SK-N-MC (cell line): ENCODE results near the gene PGAP1.

Source experiments
- DNase-seq: peaks from one replicate; pipeline ENCODE4 v3.0.0-alpha.2; 2011; ENCODE audit warnings: low read depth, low spot score
- H3K27ac ChIP-seq: fragments of 200-600 bp; sonication (generic); 2 replicates; pipeline ENCODE4 v1.5.1; 2016; ENCODE audit warnings: mixed run types
- H3K36me3 ChIP-seq: fragments of 200-600 bp; sonication (generic); 2 replicates; pipeline ENCODE4 v1.6.1; 2017; ENCODE audit warnings: antibody characterized with exemption, low read length, mixed read lengths; ENCODE audit not compliant: insufficient read depth
- H3K4me3 ChIP-seq: fragments of 200-600 bp; sonication (generic); 2 replicates; pipeline ENCODE4 v1.5.1; 2016
- H3K9ac ChIP-seq: fragments of 200-600 bp; sonication (generic); 2 replicates; pipeline ENCODE4 v1.8.0; 2017; ENCODE audit warnings: mixed run types, mixed read lengths; ENCODE audit not compliant: insufficient read length
- H3K9me3 ChIP-seq: fragments of 200-600 bp; sonication (generic); 2 replicates; pipeline ENCODE4 v1.6.1; 2017; ENCODE audit warnings: low read depth, mild to moderate bottlenecking, antibody characterized with exemption, low read length, moderate library complexity, mixed read lengths
- EZH2 ChIP-seq: fragments of 200-600 bp; sonication (generic); IDR thresholded peaks from one replicate; pipeline ENCODE4 v1.6.1; 2017; ENCODE audit warnings: antibody characterized with exemption
- FOXP2 ChIP-seq: optimal IDR thresholded peaks from 2 replicates; pipeline ENCODE3; 2011; ENCODE audit warnings: mild to moderate bottlenecking, moderate library complexity; ENCODE audit not compliant: insufficient read depth; ENCODE audit errors: extremely low read length, control extremely low read depth
- POLR2AphosphoS5 ChIP-seq: IDR thresholded peaks from 2 replicates; pipeline ENCODE4 v1.6.1; 2012; ENCODE audit warnings: mild to moderate bottlenecking, low read depth, low read length, borderline replicate concordance

Gene PGAP1

GRCh38 chr2:196957442-196957841, 30.9 kb upstream of the PGAP1 start:
- no peak for TF ChIP-seq POLR2AphosphoS5
- TF ChIP-seq EZH2 = no peak
- no peak for TF ChIP-seq FOXP2
- H3K36me3 ChIP-seq = no peaks in the 10 kb centered on the region
- no peaks in the 10 kb centered on the region for H3K9me3 ChIP-seq
- H3K4me3 ChIP-seq = no peak overlapping the region
- peak overlapping the region; percentile 23; the same call in 1 of the 2 replicates for H3K27ac ChIP-seq
- no peak for DNase-seq
- no peak overlapping the region for H3K9ac ChIP-seq

- no peaks in the 10 kb centered on the region for H3K36me3 ChIP-seq
- TF ChIP-seq FOXP2 = no peak
- no peak for TF ChIP-seq POLR2AphosphoS5
- TF ChIP-seq EZH2 = no peak
- DNase-seq = no peak
- H3K9ac ChIP-seq = no peak overlapping the region
- no peak overlapping the region for H3K27ac ChIP-seq
- no peaks in the 10 kb centered on the region for H3K9me3 ChIP-seq
- no peak overlapping the region for H3K4me3 ChIP-seq
Measured at GRCh38 chr2:196956069-196956468, 29.6 kb upstream of the PGAP1 start.

- no peak for DNase-seq
- H3K4me3 ChIP-seq = no peak overlapping the region
- no peaks in the 10 kb centered on the region for H3K9me3 ChIP-seq
- H3K36me3 ChIP-seq = no peaks in the 10 kb centered on the region
- no peak overlapping the region for H3K9ac ChIP-seq
- TF ChIP-seq FOXP2 (no peak), POLR2AphosphoS5 (no peak), EZH2 (no peak)
- H3K27ac ChIP-seq = no peak overlapping the region
Measured at GRCh38 chr2:196955036-196955435, 28.5 kb upstream of the PGAP1 start.

- no peak overlapping the region for H3K27ac ChIP-seq
- TF ChIP-seq POLR2AphosphoS5 = no peak
- no peak for TF ChIP-seq FOXP2
- TF ChIP-seq EZH2 = no peak
- DNase-seq = no peak
Measured at GRCh38 chr2:196954001-196954400, 27.5 kb upstream of the PGAP1 start.

GRCh38 chr2:196952936-196953335, 26.4 kb upstream of the PGAP1 start:
- no peak overlapping the region for H3K4me3 ChIP-seq
- no peak for TF ChIP-seq POLR2AphosphoS5
- TF ChIP-seq FOXP2 = no peak
- no peak for TF ChIP-seq EZH2
- H3K27ac ChIP-seq = no peak overlapping the region
- H3K36me3 ChIP-seq = no peaks in the 10 kb centered on the region
- DNase-seq = no peak
- H3K9me3 ChIP-seq = no peaks in the 10 kb centered on the region
- no peak overlapping the region for H3K9ac ChIP-seq

More at GRCh38 chr2:196954001-196954400, 27.5 kb upstream of the PGAP1 start:
- Histone ChIP-seq H3K9ac (no peak overlapping the region), H3K36me3 (no peaks in the 10 kb centered on the region), H3K4me3 (no peak overlapping the region), H3K9me3 (no peaks in the 10 kb centered on the region)

GRCh38 chr2:196951973-196952372, 25.5 kb upstream of the PGAP1 start:
- Histone ChIP-seq H3K9ac (peak overlapping the region; percentile 0), H3K36me3 (no peaks in the 10 kb centered on the region), H3K27ac (peak overlapping the region; percentile 74), H3K9me3 (no peaks in the 10 kb centered on the region), H3K4me3 (no peak overlapping the region)
- TF ChIP-seq POLR2AphosphoS5 (no peak), FOXP2 (no peak), EZH2 (no peak)
- no peak for DNase-seq

GRCh38 chr2:196949116-196949515, 22.6 kb upstream of the PGAP1 start:
- Histone ChIP-seq H3K9me3 (no peaks in the 10 kb centered on the region), H3K4me3 (no peak overlapping the region), H3K27ac (no peak overlapping the region), H3K9ac (no peak overlapping the region), H3K36me3 (no peaks in the 10 kb centered on the region)
- no peak for TF ChIP-seq EZH2
- TF ChIP-seq POLR2AphosphoS5 = no peak
- TF ChIP-seq FOXP2 = no peak
- DNase-seq = no peak

GRCh38 chr2:196944570-196944969, 18.1 kb upstream of the PGAP1 start:
- H3K9me3 ChIP-seq = no peaks in the 10 kb centered on the region
- H3K36me3 ChIP-seq = no peaks in the 10 kb centered on the region
- H3K4me3 ChIP-seq = no peak overlapping the region
- no peak overlapping the region for H3K27ac ChIP-seq
- DNase-seq = no peak
- no peak overlapping the region for H3K9ac ChIP-seq
- TF ChIP-seq EZH2 = no peak
- TF ChIP-seq POLR2AphosphoS5 = no peak
- TF ChIP-seq FOXP2 = no peak

GRCh38 chr2:196941398-196942078, 15.0 kb upstream of the PGAP1 start:
- TF ChIP-seq FOXP2 (no peak), EZH2 (no peak)
- Histone ChIP-seq H3K4me3 (no peak overlapping the region), H3K9me3 (no peaks in the 10 kb centered on the region), H3K36me3 (no peaks in the 10 kb centered on the region), H3K27ac (no peak overlapping the region), H3K9ac (no peak overlapping the region)
- no peak for DNase-seq
